Activated naive CD4-positive, alpha-beta T cell treated with anti-CD3 and anti-CD28 coated beads for 36 hours (primary cell): ENCODE results near the gene ARHGEF39. TPM values are rescaled to one million over a fixed set of nuclear protein-coding genes. Genes with fewer than 3 reads are reported as not detected.

Source experiments
- CTCF ChIA-PET: fragments of 350-600 bp; sonication (Branson Sonifier 250); formaldehyde crosslinking; loops from one replicate; lab custom pipeline; 2021; ENCODE audit warnings: antibody characterized with exemption; lab: Charles Lee
- DNase-seq: peaks from one replicate; pipeline ENCODE4 v3.0.0-alpha.2; 2020
- H3K27ac Mint-ChIP-seq: one replicate; pipeline ENCODE4 v1.8.0; 2021; ENCODE audit warnings: mild to moderate bottlenecking, mixed read lengths
- H3K27me3 Mint-ChIP-seq: one replicate; pipeline ENCODE4 v1.8.0; 2021; ENCODE audit warnings: low read depth, mixed read lengths
- H3K36me3 Mint-ChIP-seq: one replicate; pipeline ENCODE4 v1.8.0; 2021; ENCODE audit warnings: low read depth, mixed read lengths
- H3K4me1 Mint-ChIP-seq: one replicate; pipeline ENCODE4 v1.8.0; 2021; ENCODE audit warnings: low read depth, mixed read lengths
- H3K4me3 Mint-ChIP-seq: one replicate; pipeline ENCODE4 v1.8.0; 2021; ENCODE audit warnings: mild to moderate bottlenecking, moderate library complexity, mixed read lengths
- H3K9me3 Mint-ChIP-seq: one replicate; pipeline ENCODE4 v1.8.0; 2021; ENCODE audit warnings: mixed read lengths
- intact Hi-C: fragments of 100-400 bp; cut with micrococcal nuclease; formaldehyde crosslinking; loops from one replicate; pipeline ENCODE4 v1.15.1; 2023
- total RNA-seq, 2 experiments: library from RNA; stranded (reverse); gene quantifications; one replicate each; pipeline ENCODE4 v1.2.3, GENCODE V29; 2021

Gene ARHGEF39
- total RNA-seq, result 10 to 100 TPM; 28.9 to 30.4 TPM

- CTCF ChIA-PET, result interaction anchor here (0.6 to 11.0 kb wide), 10 partner anchors 8 to 162 kb away, joined by 3 to 149 read pairs (median 6); partner anchors contain the start of genes CA9, CD72, CREB3 and SIT1
- H3K36me3 Mint-ChIP-seq, result peaks cover 34% of the 10 kb centered on the region
Observed at GRCh38 chr9:35664531-35665470, at the start of gene ARHGEF39. Gene ARHGEF39, minus strand, starts transcription at chr9:35665195. Its CDS starts 26 bp downstream, at chr9:35665169.

GRCh38 chr9:35714123-35714522, 49.1 kb upstream of the ARHGEF39 start:
- Mint-ChIP-seq H3K9me3 (no peaks in the 10 kb centered on the region), H3K27me3 (no peaks in the 10 kb centered on the region), H3K36me3 (peaks cover 52% of the 10 kb centered on the region), H3K27ac (no peak overlapping the region), H3K4me3 (no peak overlapping the region), H3K4me1 (peaks cover 2% of the 10 kb centered on the region)
- intact Hi-C loops, result no loop called here
- no peak for DNase-seq
- CTCF ChIA-PET, result interaction anchor here (0.6 to 7.5 kb wide), 4 partner anchors 13 to 663 kb away, joined by 3 to 53 read pairs (median 3); no protein-coding TSS in a partner anchor

More at GRCh38 chr9:35664531-35665470, at the start of gene ARHGEF39:
- Mint-ChIP-seq H3K4me1 (peaks cover 49% of the 10 kb centered on the region), H3K27ac (peak within 1 kb of the TSS; percentile 67), H3K27me3 (no peaks in the 10 kb centered on the region), H3K9me3 (no peaks in the 10 kb centered on the region), H3K4me3 (peak within 1 kb of the TSS; percentile 82)
- intact Hi-C loops, result loop anchor here (2.0 kb wide), 1 partner anchor 26 kb away; no protein-coding TSS in a partner anchor
- DNase-seq, result peak; percentile 87

GRCh38 chr9:35713578-35713977, 48.6 kb upstream of the ARHGEF39 start:
- Mint-ChIP-seq H3K9me3 (no peaks in the 10 kb centered on the region), H3K27ac (no peak overlapping the region), H3K27me3 (no peaks in the 10 kb centered on the region), H3K4me1 (peaks cover 2% of the 10 kb centered on the region), H3K4me3 (no peak overlapping the region), H3K36me3 (peaks cover 54% of the 10 kb centered on the region)
- CTCF ChIA-PET, result interaction anchor here (7.5 kb wide), 1 partner anchor 18 kb away, joined by 53 read pairs; no protein-coding TSS in a partner anchor
- intact Hi-C loops, result no loop called here
- DNase-seq, result no peak

GRCh38 chr9:35712762-35713400, 47.9 kb upstream of the ARHGEF39 start:
- peaks cover 2% of the 10 kb centered on the region for H3K4me1 Mint-ChIP-seq
- no peaks in the 10 kb centered on the region for H3K27me3 Mint-ChIP-seq
- intact Hi-C loops, result no loop called here
- H3K36me3 Mint-ChIP-seq, result peaks cover 52% of the 10 kb centered on the region
- H3K9me3 Mint-ChIP-seq, result no peaks in the 10 kb centered on the region
- CTCF ChIA-PET, result interaction anchor here (0.7 to 7.5 kb wide), 3 partner anchors 17 to 56 kb away, joined by 3 to 53 read pairs (median 3); no protein-coding TSS in a partner anchor
- DNase-seq, result no peak
- H3K27ac Mint-ChIP-seq, result no peak overlapping the region
- no peak overlapping the region for H3K4me3 Mint-ChIP-seq

- intact Hi-C loops, result no loop called here
- H3K27ac Mint-ChIP-seq, result no peak overlapping the region
Observed at GRCh38 chr9:35711501-35712428, 46.8 kb upstream of the ARHGEF39 start.

GRCh38 chr9:35710818-35711500, 46.0 kb upstream of the ARHGEF39 start:
- Mint-ChIP-seq H3K36me3 (peaks cover 55% of the 10 kb centered on the region), H3K4me1 (peaks cover 2% of the 10 kb centered on the region), H3K27me3 (no peaks in the 10 kb centered on the region), H3K4me3 (no peak overlapping the region), H3K9me3 (no peaks in the 10 kb centered on the region), H3K27ac (no peak overlapping the region)
- no peak for DNase-seq
- intact Hi-C loops, result no loop called here
- CTCF ChIA-PET, result interaction anchor here (1.2 to 7.5 kb wide), 5 partner anchors 16 to 171 kb away, joined by 3 to 53 read pairs (median 4); partner anchors contain the start of gene CCDC107

More at GRCh38 chr9:35711501-35712428, 46.8 kb upstream of the ARHGEF39 start:
- no peaks in the 10 kb centered on the region for H3K27me3 Mint-ChIP-seq
- H3K4me3 Mint-ChIP-seq, result no peak overlapping the region
- H3K4me1 Mint-ChIP-seq, result peaks cover 2% of the 10 kb centered on the region
- CTCF ChIA-PET, result interaction anchor here (0.6 to 7.5 kb wide), 7 partner anchors 16 to 171 kb away, joined by 3 to 53 read pairs (median 3); no protein-coding TSS in a partner anchor
- no peak for DNase-seq
- peaks cover 59% of the 10 kb centered on the region for H3K36me3 Mint-ChIP-seq
- H3K9me3 Mint-ChIP-seq, result no peaks in the 10 kb centered on the region

GRCh38 chr9:35708146-35708545, 43.2 kb upstream of the ARHGEF39 start:
- intact Hi-C loops, result no loop called here
- CTCF ChIA-PET, result interaction anchor here (1.2 to 4.9 kb wide), 3 partner anchors 13 to 91 kb away, joined by 3 to 30 read pairs (median 4); no protein-coding TSS in a partner anchor
- Mint-ChIP-seq H3K27ac (no peak overlapping the region), H3K4me3 (no peak overlapping the region), H3K27me3 (no peaks in the 10 kb centered on the region), H3K4me1 (peaks cover 2% of the 10 kb centered on the region), H3K9me3 (no peaks in the 10 kb centered on the region), H3K36me3 (peaks cover 64% of the 10 kb centered on the region)
- no peak for DNase-seq

GRCh38 chr9:35706951-35707350, 42.0 kb upstream of the ARHGEF39 start:
- Mint-ChIP-seq H3K9me3 (no peaks in the 10 kb centered on the region), H3K4me1 (peaks cover 2% of the 10 kb centered on the region), H3K27me3 (no peaks in the 10 kb centered on the region), H3K27ac (no peak overlapping the region), H3K4me3 (no peak overlapping the region), H3K36me3 (peaks cover 64% of the 10 kb centered on the region)
- CTCF ChIA-PET, result interaction anchor here (1.0 to 4.9 kb wide), 4 partner anchors 11 to 90 kb away, joined by 3 to 30 read pairs (median 4); no protein-coding TSS in a partner anchor
- no peak for DNase-seq
- intact Hi-C loops, result no loop called here

- Mint-ChIP-seq H3K27me3 (no peaks in the 10 kb centered on the region), H3K36me3 (peaks cover 55% of the 10 kb centered on the region), H3K9me3 (no peaks in the 10 kb centered on the region), H3K4me3 (no peak overlapping the region), H3K4me1 (no peaks in the 10 kb centered on the region), H3K27ac (no peak overlapping the region)
- CTCF ChIA-PET, result interaction anchor here (1.2 to 4.9 kb wide), 2 partner anchors 10 to 24 kb away, joined by 4 to 30 read pairs; no protein-coding TSS in a partner anchor
- intact Hi-C loops, result no loop called here
- DNase-seq, result no peak
Observed at GRCh38 chr9:35705836-35706430, 40.9 kb upstream of the ARHGEF39 start.

- Mint-ChIP-seq H3K36me3 (peaks cover 50% of the 10 kb centered on the region), H3K9me3 (no peaks in the 10 kb centered on the region), H3K4me3 (no peak overlapping the region), H3K4me1 (no peaks in the 10 kb centered on the region), H3K27ac (no peak overlapping the region), H3K27me3 (no peaks in the 10 kb centered on the region)
- CTCF ChIA-PET, result interaction anchor here (4.9 kb wide), 1 partner anchor 10 kb away, joined by 30 read pairs; no protein-coding TSS in a partner anchor
- DNase-seq, result no peak
- intact Hi-C loops, result no loop called here
Observed at GRCh38 chr9:35705372-35705771, 40.4 kb upstream of the ARHGEF39 start.
